Activated CD8-positive, alpha-beta T cell treated with anti-CD3 and anti-CD28 coated beads for 36 hours (primary cell): Measurements from ENCODE around the gene TRMT10B. TPM values are rescaled to one million over a fixed set of nuclear protein-coding genes. Genes with fewer than 3 reads are reported as not detected.

Experiments
- ATAC-seq: fragments of 200-7000 bp; cut with Tn5 transposase; one replicate; pipeline ENCODE4 v1.10.0; 2021; ENCODE audit warnings: mild to moderate bottlenecking, moderate library complexity
- CTCF ChIA-PET: fragments of 350-600 bp; sonication (Branson Sonifier 250); formaldehyde crosslinking; loops from one replicate; lab custom pipeline; 2021; ENCODE audit warnings: antibody characterized with exemption; lab: Charles Lee
- POLR2A ChIA-PET: fragments of 350-600 bp; sonication (Branson Sonifier 250); formaldehyde crosslinking; loops from one replicate; lab custom pipeline; 2021; ENCODE audit warnings: antibody characterized with exemption; lab: Charles Lee
- DNase-seq: peaks from one replicate; pipeline ENCODE4 v3.0.0-alpha.2; 2020
- H3K27ac Mint-ChIP-seq: one replicate; pipeline ENCODE4 v1.8.0; 2021; ENCODE audit warnings: mild to moderate bottlenecking, mixed read lengths
- H3K27me3 Mint-ChIP-seq: one replicate; pipeline ENCODE4 v1.8.0; 2021; ENCODE audit warnings: mixed read lengths
- H3K36me3 Mint-ChIP-seq: one replicate; pipeline ENCODE4 v1.8.0; 2021; ENCODE audit warnings: low read depth, mixed read lengths
- H3K4me1 Mint-ChIP-seq: one replicate; pipeline ENCODE4 v1.8.0; 2021; ENCODE audit warnings: low read depth, mixed read lengths
- H3K4me3 Mint-ChIP-seq: one replicate; pipeline ENCODE4 v1.8.0; 2021; ENCODE audit warnings: mild to moderate bottlenecking, moderate library complexity, mixed read lengths
- H3K9me3 Mint-ChIP-seq: one replicate; pipeline ENCODE4 v1.8.0; 2021; ENCODE audit warnings: mixed read lengths
- CTCF ChIP-seq: fragments of 200-600 bp; IDR thresholded peaks from one replicate; pipeline ENCODE4 v1.8.0; 2022; ENCODE audit warnings: antibody characterized with exemption, mild to moderate bottlenecking
- intact Hi-C: fragments of 100-400 bp; cut with micrococcal nuclease; formaldehyde crosslinking; loops from one replicate; pipeline ENCODE4 v1.10.0; 2022
- total RNA-seq, 2 experiments: library from RNA; stranded (reverse); gene quantifications; one replicate each; pipeline ENCODE4 v1.2.3, GENCODE V29; 2021

The TRMT10B gene
- total RNA-seq, 2 experiments from 2014 or later: 10.6 to 12.0 TPM

DNA sequence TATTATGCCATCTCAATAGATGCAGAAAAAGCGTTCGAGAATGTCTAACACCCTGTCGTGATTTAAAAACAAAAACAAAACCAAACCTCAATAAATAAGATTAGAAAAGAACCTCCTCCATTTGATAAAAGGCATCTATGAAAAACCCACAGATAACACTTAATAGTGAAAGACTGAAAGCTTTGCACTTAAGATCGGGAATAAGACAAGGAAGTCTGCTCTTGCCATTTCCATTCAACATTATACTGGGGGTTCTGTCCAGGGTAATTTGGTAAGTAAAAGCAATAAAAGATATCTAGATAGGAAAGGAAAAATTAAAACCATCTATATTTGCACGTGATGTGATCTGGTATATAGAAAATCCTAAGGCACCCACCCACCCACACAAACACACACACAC lies 38.5 kb downstream of the TRMT10B start:
- Mint-ChIP-seq H3K27ac (no peak overlapping the region), H3K27me3 (peaks cover 2% of the 10 kb centered on the region), H3K4me1 (peaks cover 5% of the 10 kb centered on the region), H3K4me3 (no peak overlapping the region), H3K9me3 (peaks cover 4% of the 10 kb centered on the region), H3K36me3 (peaks cover 6% of the 10 kb centered on the region)
- no peak for TF ChIP-seq CTCF
- intact Hi-C loops: no loop called here
- ATAC-seq (no peak), DNase-seq (no peak)
- ChIA-PET POLR2A (no interaction called here), CTCF (no interaction called here)

DNA sequence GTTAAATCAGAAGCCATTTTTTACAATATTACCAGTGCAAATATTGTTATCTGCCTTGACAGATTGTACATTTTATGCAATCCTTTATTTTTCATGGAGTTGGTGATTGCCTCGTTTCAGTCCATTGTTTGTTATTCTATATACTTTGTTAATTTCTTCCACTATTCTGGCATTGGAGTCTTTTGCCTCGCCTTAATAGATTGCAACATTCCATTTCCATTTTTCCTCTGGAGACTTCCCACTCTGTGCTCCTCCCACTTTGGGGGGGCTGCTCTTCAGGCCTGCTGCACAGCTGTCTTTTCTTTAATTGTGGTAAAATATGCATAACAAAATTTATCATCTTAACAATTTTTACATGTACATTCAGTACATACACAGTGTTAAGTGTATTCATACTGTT lies 42.6 kb downstream of the TRMT10B start:
- Mint-ChIP-seq H3K36me3 (peaks cover 4% of the 10 kb centered on the region), H3K27me3 (no peaks in the 10 kb centered on the region), H3K4me3 (no peak overlapping the region), H3K27ac (no peak overlapping the region), H3K4me1 (peaks cover 17% of the 10 kb centered on the region), H3K9me3 (peaks cover 1% of the 10 kb centered on the region)
- TF ChIP-seq CTCF: no peak
- ChIA-PET CTCF (no interaction called here), POLR2A (no interaction called here)
- DNase-seq (no peak), ATAC-seq (no peak)
- intact Hi-C loops: loop anchor here (5.0 kb wide), 1 partner anchor 49 kb away; no protein-coding TSS in a partner anchor

DNA sequence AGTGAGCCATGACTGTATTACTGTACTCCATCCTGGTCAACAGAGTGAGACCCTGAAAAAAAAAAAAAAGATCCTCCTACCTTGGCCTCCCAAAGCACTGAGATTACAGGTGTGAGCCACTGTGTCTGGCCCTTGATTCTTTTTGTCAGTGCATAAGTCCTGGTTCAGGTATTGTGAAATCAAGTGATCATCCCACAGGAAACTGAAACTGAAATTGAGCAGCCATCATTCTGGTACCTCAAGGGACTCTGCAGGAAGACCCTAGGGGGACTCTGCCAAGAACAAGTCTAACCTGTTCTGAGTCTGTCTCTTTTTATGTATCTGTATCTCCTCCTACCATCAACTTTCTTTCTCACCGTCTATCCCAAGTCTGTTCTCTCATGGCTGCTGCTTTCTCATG lies 45.1 kb downstream of the TRMT10B start:
- ATAC-seq: no peak
- intact Hi-C loops: loop anchor here (5.0 kb wide), 1 partner anchor 51 kb away; no protein-coding TSS in a partner anchor
- peaks cover 30% of the 10 kb centered on the region for H3K4me1 Mint-ChIP-seq
- ChIA-PET CTCF (no interaction called here), POLR2A (no interaction called here)
- DNase-seq: no peak
- no peak overlapping the region for H3K27ac Mint-ChIP-seq
- no peak for TF ChIP-seq CTCF
- H3K9me3 Mint-ChIP-seq: no peaks in the 10 kb centered on the region
- H3K36me3 Mint-ChIP-seq: peaks cover 4% of the 10 kb centered on the region
- no peaks in the 10 kb centered on the region for H3K27me3 Mint-ChIP-seq
- H3K4me3 Mint-ChIP-seq: peak overlapping the region; percentile 1

GRCh38 chr9:37800631-37801286 lies 47.2 kb downstream of the TRMT10B start, which contains the start of gene DCAF10:
TSS of gene DCAF10 (plus strand) at chr9:37800797. CDS start at chr9:37800867, 70 bp downstream.
- peak; percentile 88 for DNase-seq
- Mint-ChIP-seq H3K27me3 (no peaks in the 10 kb centered on the region), H3K4me1 (peaks cover 36% of the 10 kb centered on the region), H3K4me3 (peak within 1 kb of the TSS; percentile 93), H3K36me3 (peaks cover 9% of the 10 kb centered on the region), H3K9me3 (no peaks in the 10 kb centered on the region), H3K27ac (peak within 1 kb of the TSS; percentile 89)
- TF ChIP-seq CTCF: no peak
- intact Hi-C loops: no loop called here
- CTCF ChIA-PET: interaction anchor here (0.6 to 1.0 kb wide), 2 partner anchors 10 to 15 kb away, joined by 3 read pairs; partner anchors contain the start of gene EXOSC3
- POLR2A ChIA-PET: interaction anchor here (0.6 to 3.0 kb wide), 10 partner anchors 10 to 775 kb away, joined by 3 to 29 read pairs (median 3); partner anchors contain the start of gene EXOSC3
- ATAC-seq: peak; percentile 89

DNA sequence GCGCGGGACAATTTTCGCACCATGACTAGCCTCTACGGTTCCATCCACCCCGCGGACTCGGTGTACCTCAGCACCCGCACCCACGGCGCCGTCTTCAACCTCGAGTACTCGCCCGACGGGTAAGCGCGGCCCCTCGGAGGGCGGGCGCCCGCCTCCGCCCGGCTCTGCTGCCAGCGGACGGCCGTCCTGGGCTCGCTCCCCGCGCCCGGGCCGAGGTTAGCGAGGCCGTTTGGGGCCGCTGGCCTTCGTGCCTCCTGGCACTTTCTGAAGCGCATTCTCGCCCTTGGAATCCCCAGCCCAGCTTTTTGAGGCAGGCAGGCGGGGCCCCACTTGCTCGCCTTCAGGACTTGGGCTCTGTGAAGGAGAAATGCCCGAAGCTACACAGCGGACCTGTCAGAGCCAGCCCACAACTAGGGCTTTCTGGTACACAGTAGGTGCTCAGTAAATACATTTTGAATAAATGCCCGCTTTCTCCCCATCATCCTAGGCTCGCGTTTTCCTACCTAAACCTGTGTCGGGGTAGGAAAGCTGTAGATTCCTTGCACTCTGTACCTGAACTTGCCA lies 47.8 kb downstream of the TRMT10B start:
- intact Hi-C loops: no loop called here
- DNase-seq: peak; percentile 48
- Mint-ChIP-seq H3K4me1 (peaks cover 40% of the 10 kb centered on the region), H3K36me3 (peaks cover 9% of the 10 kb centered on the region), H3K27me3 (no peaks in the 10 kb centered on the region), H3K4me3 (peak overlapping the region; percentile 93), H3K9me3 (no peaks in the 10 kb centered on the region), H3K27ac (peak overlapping the region; percentile 71)
- peak; percentile 40 for ATAC-seq
- ChIA-PET CTCF (interaction anchor here (1.0 kb wide), 1 partner anchor 16 kb away, joined by 3 read pairs; the partner anchor contains the start of gene EXOSC3), POLR2A (interaction anchor here (0.6 to 3.0 kb wide), 7 partner anchors 11 to 287 kb away, joined by 3 to 29 read pairs (median 3); partner anchors contain the start of gene EXOSC3)
- TF ChIP-seq CTCF: no peak
